Ishikawa (cell line): ENCODE results near the gene RGSL1.

Experiments
- CREB1 ChIP-seq: IDR thresholded peaks from 2 replicates; pipeline ENCODE4 v1.6.1; 2012; ENCODE audit warnings: low read depth
- EP300 ChIP-seq: IDR thresholded peaks from 2 replicates; pipeline ENCODE4 v1.6.1; 2012; ENCODE audit warnings: borderline replicate concordance
- REST ChIP-seq: IDR thresholded peaks from 2 replicates; pipeline ENCODE4 v1.6.1; 2012; ENCODE audit warnings: low read depth, mild to moderate bottlenecking
- TAF1 ChIP-seq: IDR thresholded peaks from 2 replicates; pipeline ENCODE4 v1.6.1; 2012; ENCODE audit warnings: low read depth, mild to moderate bottlenecking
- TCF12 ChIP-seq: IDR thresholded peaks from 2 replicates; pipeline ENCODE4 v1.6.1; 2012; ENCODE audit warnings: low read depth
- TEAD4 ChIP-seq: IDR thresholded peaks from 2 replicates; pipeline ENCODE4 v1.6.1; 2012
- YY1 ChIP-seq: IDR thresholded peaks from 2 replicates; pipeline ENCODE4 v1.6.1; 2012; ENCODE audit warnings: low read depth

- TF ChIP-seq CREB1 = no peak
- no peak for TF ChIP-seq TEAD4
- TF ChIP-seq YY1 = no peak
- no peak for TF ChIP-seq REST
- no peak for TF ChIP-seq TCF12
- no peak for TF ChIP-seq EP300
- TF ChIP-seq TAF1 = no peak
Observed at GRCh38 chr1:182478238-182478637, 28.3 kb downstream of the RGSL1 start.
